Esophagus muscularis mucosa (tissue), 4 donors: ENCODE data around the gene CCDC12.

Experiments used
- EP300 ChIP-seq: sonication (generic); formaldehyde crosslinking; IDR thresholded peaks from one replicate; pipeline ENCODE4 v1.6.1; 2017; ENCODE audit warnings: antibody characterized with exemption
- POLR2A ChIP-seq: fragments of 450-650 bp; IDR thresholded peaks from one replicate; pipeline ENCODE4 v1.6.1; 2017; ENCODE audit warnings: antibody characterized with exemption, moderate library complexity, mild to moderate bottlenecking, low read depth
- POLR2AphosphoS5 ChIP-seq, 2 donors: sonication (generic); formaldehyde crosslinking; IDR thresholded peaks; one replicate each; pipeline ENCODE4 v1.6.1; 2017; ENCODE audit warnings: antibody characterized with exemption in 2 of 2
- TF ChIP-seq, protein P1 (sequence below), 3 experiments: fragments of 200-600 bp in 2 of 3; fragments of 450-650 bp in 1 of 3; sonication (generic) in 2 of 3; IDR thresholded peaks; one replicate each; pipeline ENCODE4 v1.5.1; 2017 to 2019; ENCODE audit warnings: antibody characterized with exemption in 3 of 3, mild to moderate bottlenecking in 2 of 3, moderate library complexity in 1 of 3

GRCh38 chr3:47022641-47023071, 46.1 kb upstream of the CCDC12 start:
- TF ChIP-seq, protein P1, sequence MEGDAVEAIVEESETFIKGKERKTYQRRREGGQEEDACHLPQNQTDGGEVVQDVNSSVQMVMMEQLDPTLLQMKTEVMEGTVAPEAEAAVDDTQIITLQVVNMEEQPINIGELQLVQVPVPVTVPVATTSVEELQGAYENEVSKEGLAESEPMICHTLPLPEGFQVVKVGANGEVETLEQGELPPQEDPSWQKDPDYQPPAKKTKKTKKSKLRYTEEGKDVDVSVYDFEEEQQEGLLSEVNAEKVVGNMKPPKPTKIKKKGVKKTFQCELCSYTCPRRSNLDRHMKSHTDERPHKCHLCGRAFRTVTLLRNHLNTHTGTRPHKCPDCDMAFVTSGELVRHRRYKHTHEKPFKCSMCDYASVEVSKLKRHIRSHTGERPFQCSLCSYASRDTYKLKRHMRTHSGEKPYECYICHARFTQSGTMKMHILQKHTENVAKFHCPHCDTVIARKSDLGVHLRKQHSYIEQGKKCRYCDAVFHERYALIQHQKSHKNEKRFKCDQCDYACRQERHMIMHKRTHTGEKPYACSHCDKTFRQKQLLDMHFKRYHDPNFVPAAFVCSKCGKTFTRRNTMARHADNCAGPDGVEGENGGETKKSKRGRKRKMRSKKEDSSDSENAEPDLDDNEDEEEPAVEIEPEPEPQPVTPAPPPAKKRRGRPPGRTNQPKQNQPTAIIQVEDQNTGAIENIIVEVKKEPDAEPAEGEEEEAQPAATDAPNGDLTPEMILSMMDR (IDR thresholded peaks at IDR 0.05), result no peak
- no peak for TF ChIP-seq POLR2A
- TF ChIP-seq EP300, result no peak
- TF ChIP-seq POLR2AphosphoS5 (IDR thresholded peaks at IDR 0.05), result no peak
